HG03064 (cell line): ENCODE data around the gene MISP.
"Not testable (repeated sequence)": the region's sequence is repeated elsewhere in the genome, so short reads cannot be mapped to it uniquely, and the experiment has no call there.

Experiments used
- ATAC-seq: cut with Tn5 transposase; IDR thresholded peaks from one replicate; pipeline ENCODE4 v1.9.1; 2021; ENCODE audit warnings: low read depth; ENCODE audit not compliant: unreplicated experiment

The MISP gene

GRCh38 chr19:750640-751423 lies at the start of gene MISP:
Gene MISP, plus strand, starts transcription at chr19:751112. Its CDS starts 5,835 bp downstream, at chr19:756947.
- ATAC-seq: no peak

- ATAC-seq: not testable (repeated sequence)
Measured at GRCh38 chr19:702847-703246, 48.1 kb upstream of the MISP start.

- no peak for ATAC-seq
Measured at GRCh38 chr19:703329-703650, 47.6 kb upstream of the MISP start.

- no peak for ATAC-seq
Measured at GRCh38 chr19:703651-704446, 47.1 kb upstream of the MISP start.

- ATAC-seq: no peak
Measured at GRCh38 chr19:704447-704741, 46.5 kb upstream of the MISP start.

GRCh38 chr19:708154-709143 lies 42.5 kb upstream of the MISP start, which contains the start of gene PALM:
Gene PALM, plus strand, starts transcription at chr19:708935. Its CDS starts 212 bp downstream, at chr19:709147.
- no peak for ATAC-seq

GRCh38 chr19:709196-709964 lies 41.5 kb upstream of the MISP start:
- ATAC-seq: no peak

- ATAC-seq: no peak
Measured at GRCh38 chr19:709965-710571, 40.8 kb upstream of the MISP start.

GRCh38 chr19:710767-711166 lies 40.1 kb upstream of the MISP start:
- ATAC-seq: no peak

- ATAC-seq: no peak
Measured at GRCh38 chr19:711254-711653, 39.7 kb upstream of the MISP start.

- ATAC-seq: no peak
Measured at GRCh38 chr19:715347-715746, 35.6 kb upstream of the MISP start.

- no peak for ATAC-seq
Measured at GRCh38 chr19:718251-718951, 32.5 kb upstream of the MISP start.

GRCh38 chr19:718991-719512 lies 31.9 kb upstream of the MISP start:
- no peak for ATAC-seq

- no peak for ATAC-seq
Measured at GRCh38 chr19:719636-720344, 31.1 kb upstream of the MISP start.

- ATAC-seq: no peak
Measured at GRCh38 chr19:720345-721160, 30.4 kb upstream of the MISP start.

- ATAC-seq: no peak
Measured at GRCh38 chr19:722553-723101, 28.3 kb upstream of the MISP start.

- ATAC-seq: no peak
Measured at GRCh38 chr19:723247-723646, 27.7 kb upstream of the MISP start.
